Measurements from ENCODE around the gene SLFNL1. TPM values are rescaled to one million over a fixed set of nuclear protein-coding genes. Genes with fewer than 3 reads are reported as not detected.

The SLFNL1 gene
- polyA plus RNA-seq, 2 of the 4 experiments (the other 2 are of a cell fraction): 0.01 to 0.03 TPM

- TF ChIP-seq HOXB13 (CRISPR knock-in tag; IDR thresholded peaks at IDR 0.05; ENCODE audit: low read depth) (no peak), FOXS1 (CRISPR knock-in tag; IDR thresholded peaks at IDR 0.05) (no peak), CBX8 (IDR thresholded peaks at IDR 0.05) (no peak), BCL3 (IDR thresholded peaks at IDR 0.05) (no peak), MAFK (IDR thresholded peaks at IDR 0.05; ENCODE audit: partially characterized antibody) (no peak), RARB (CRISPR knock-in tag; IDR thresholded peaks at IDR 0.05) (no peak), RFX5 (IDR thresholded peaks at IDR 0.05) (no peak), RCOR1 (IDR thresholded peaks at IDR 0.05; ENCODE audit: low read depth, low read length) (no peak), MYC (IDR thresholded peaks at IDR 0.05; ENCODE audit: borderline replicate concordance, low read length) (no peak), BHLHE40 (IDR thresholded peaks at IDR 0.05; ENCODE audit: low read depth, low read length) (no peak), MAX (IDR thresholded peaks at IDR 0.05) (no peak)
- TF ChIP-seq, protein P1, sequence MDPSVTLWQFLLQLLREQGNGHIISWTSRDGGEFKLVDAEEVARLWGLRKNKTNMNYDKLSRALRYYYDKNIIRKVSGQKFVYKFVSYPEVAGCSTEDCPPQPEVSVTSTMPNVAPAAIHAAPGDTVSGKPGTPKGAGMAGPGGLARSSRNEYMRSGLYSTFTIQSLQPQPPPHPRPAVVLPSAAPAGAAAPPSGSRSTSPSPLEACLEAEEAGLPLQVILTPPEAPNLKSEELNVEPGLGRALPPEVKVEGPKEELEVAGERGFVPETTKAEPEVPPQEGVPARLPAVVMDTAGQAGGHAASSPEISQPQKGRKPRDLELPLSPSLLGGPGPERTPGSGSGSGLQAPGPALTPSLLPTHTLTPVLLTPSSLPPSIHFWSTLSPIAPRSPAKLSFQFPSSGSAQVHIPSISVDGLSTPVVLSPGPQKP (IDR thresholded peaks at IDR 0.05; ENCODE audit: low read depth, low read length): no peak
- TF ChIP-seq, protein P2, sequence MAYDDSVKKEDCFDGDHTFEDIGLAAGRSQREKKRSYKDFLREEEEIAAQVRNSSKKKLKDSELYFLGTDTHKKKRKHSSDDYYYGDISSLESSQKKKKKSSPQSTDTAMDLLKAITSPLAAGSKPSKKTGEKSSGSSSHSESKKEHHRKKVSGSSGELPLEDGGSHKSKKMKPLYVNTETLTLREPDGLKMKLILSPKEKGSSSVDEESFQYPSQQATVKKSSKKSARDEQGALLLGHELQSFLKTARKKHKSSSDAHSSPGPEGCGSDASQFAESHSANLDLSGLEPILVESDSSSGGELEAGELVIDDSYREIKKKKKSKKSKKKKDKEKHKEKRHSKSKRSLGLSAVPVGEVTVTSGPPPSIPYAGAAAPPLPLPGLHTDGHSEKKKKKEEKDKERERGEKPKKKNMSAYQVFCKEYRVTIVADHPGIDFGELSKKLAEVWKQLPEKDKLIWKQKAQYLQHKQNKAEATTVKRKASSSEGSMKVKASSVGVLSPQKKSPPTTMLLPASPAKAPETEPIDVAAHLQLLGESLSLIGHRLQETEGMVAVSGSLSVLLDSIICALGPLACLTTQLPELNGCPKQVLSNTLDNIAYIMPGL (CRISPR knock-in tag; IDR thresholded peaks at IDR 0.05; ENCODE audit: borderline replicate concordance): no peak
- DNase-seq (ENCODE audit: low read depth in 1 of 2, low spot score in 1 of 2): no peak
- H3K27ac ChIP-seq: peak overlapping the region; percentile 99 to 100
- no peak for FAIRE-seq
- no peaks in the 10 kb centered on the region for H3K9me3 ChIP-seq
- H3K4me1 ChIP-seq: peaks cover 60% of the 10 kb centered on the region
- no peak overlapping the region for H3K4me2 ChIP-seq
- ATAC-seq: no peak
- ChIA-PET CTCF (interaction anchor here (1.0 kb wide), 1 partner anchor 21 kb away, joined by 3 read pairs; no protein-coding TSS in a partner anchor), POLR2A (no interaction called here)
- no peak overlapping the region for H3K4me3 ChIP-seq
- 58% methylated on average over 2 of the region's 2 CpGs for WGBS (ENCODE audit: missing lambda C conversion rate)
These were observed 47.6 kb downstream of the SLFNL1 start for GRCh38 chr1:40973912-40974311.

DNA sequence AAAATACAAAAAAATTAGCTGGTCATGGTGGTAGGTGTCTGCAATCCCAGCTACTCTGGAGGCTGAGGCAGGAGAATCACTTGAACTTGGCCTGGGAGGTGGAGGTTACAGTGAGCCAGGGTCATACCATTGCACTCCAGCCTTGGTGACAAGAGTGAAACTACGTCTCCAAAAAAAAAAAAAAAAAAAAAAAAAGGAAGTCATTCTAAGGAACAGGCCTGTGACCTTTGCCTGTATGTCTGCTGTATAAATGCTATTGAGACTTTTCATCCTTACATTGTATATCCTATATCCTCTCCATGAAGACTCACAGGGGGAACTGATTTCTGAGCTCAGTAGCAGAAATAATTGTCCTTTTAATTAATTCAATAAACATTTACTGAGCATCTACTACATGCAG, 49.6 kb downstream of the SLFNL1 start:
- Histone ChIP-seq H3K9me3 (no peaks in the 10 kb centered on the region), H3K4me3 (no peak overlapping the region), H3K27ac (peak overlapping the region; percentile 99 to 100), H3K4me1 (peaks cover 57% of the 10 kb centered on the region), H3K4me2 (no peak overlapping the region)
- no peak for ATAC-seq
- 80% methylated on average over 1 of the region's 1 CpG for WGBS (ENCODE audit: missing lambda C conversion rate)
- TF ChIP-seq RNF2 (IDR thresholded peaks at IDR 0.05; ENCODE audit: borderline replicate concordance, low read depth) (no peak), FOSB (CRISPR knock-in tag; IDR thresholded peaks at IDR 0.05) (no peak), GATA3 (IDR thresholded peaks at IDR 0.05; ENCODE audit: borderline replicate concordance) (no peak), TFCP2L1 (CRISPR knock-in tag; IDR thresholded peaks at IDR 0.05) (no peak), HOXA7 (CRISPR knock-in tag; IDR thresholded peaks at IDR 0.05) (no peak), HES2 (IDR thresholded peaks at IDR 0.05) (no peak), ZSCAN20 (CRISPR knock-in tag; IDR thresholded peaks at IDR 0.05) (no peak), ATOH8 (CRISPR knock-in tag; IDR thresholded peaks at IDR 0.05; ENCODE audit: low read depth) (no peak), MAX (IDR thresholded peaks at IDR 0.05) (no peak), FOXS1 (CRISPR knock-in tag; IDR thresholded peaks at IDR 0.05) (no peak), ZNF302 (CRISPR knock-in tag; IDR thresholded peaks at IDR 0.05) (no peak), SMC3 (IDR thresholded peaks at IDR 0.05) (no peak), RFX5 (IDR thresholded peaks at IDR 0.05) (no peak)
- ChIA-PET CTCF (interaction anchor here (0.7 to 2.4 kb wide), 4 partner anchors 19 to 123 kb away, joined by 4 to 9 read pairs (median 6); partner anchors contain the start of gene CITED4), POLR2A (no interaction called here)
- DNase-seq (ENCODE audit: low read depth in 1 of 2, low spot score in 1 of 2): no peak
- FAIRE-seq: no peak
